Measurements from ENCODE around the gene OLFML1.
A peak's percentile ranks its signal among the peaks of the same experiment; 100 is the strongest.

Gene OLFML1

DNA sequence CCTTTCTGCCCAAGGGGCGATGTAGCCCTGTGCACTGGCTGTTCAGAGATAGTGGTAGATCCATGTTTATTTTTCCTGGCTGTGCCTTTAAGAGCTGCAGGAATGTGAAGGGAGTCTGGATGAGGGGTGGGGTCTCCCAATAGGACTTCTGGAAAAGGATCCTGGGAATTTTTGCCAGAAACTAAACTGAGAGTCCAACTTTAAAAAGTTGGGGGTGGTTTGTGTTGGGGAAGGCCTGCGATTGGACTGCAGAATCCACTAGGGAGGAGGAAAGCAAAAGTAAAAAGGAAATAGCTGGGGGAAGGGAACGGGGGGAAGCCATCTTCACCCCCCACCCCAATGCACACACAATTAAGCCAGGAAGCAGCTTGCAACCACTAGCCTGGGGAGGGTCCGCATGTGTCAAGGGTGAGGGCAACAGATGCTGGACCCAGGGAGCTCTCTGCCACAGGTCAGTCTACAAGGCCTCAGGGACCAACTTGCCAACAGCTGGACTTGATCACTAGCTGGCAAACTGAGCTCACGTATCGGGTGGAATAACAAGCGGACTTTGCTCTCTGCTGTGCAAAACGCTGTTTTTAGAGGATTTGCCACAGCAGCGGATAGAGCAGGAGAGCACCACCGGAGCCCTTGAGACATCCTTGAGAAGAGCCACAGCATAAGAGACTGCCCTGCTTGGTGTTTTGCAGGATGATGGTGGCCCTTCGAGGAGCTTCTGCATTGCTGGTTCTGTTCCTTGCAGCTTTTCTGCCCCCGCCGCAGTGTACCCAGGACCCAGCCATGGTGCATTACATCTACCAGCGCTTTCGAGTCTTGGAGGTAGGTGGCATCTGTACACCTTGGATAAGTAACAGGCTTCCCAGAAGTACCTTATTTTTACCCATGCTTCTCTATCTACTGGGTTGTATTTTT lies at the start of gene OLFML1:
TSS of gene OLFML1 (plus strand) at position 321 of the 912 bp plus-strand sequence. CDS start at position 691, 370 bp downstream.
- H3K4me1 ChIP-seq (ENCODE audit: control insufficient read depth in 1 of 2, insufficient read depth in 2 of 2, low read length in 2 of 2) = no peaks in the 10 kb centered on the region
- H3K36me3 ChIP-seq (ENCODE audit: control insufficient read depth in 1 of 2, insufficient read depth in 2 of 2, low read length in 2 of 2) = no peaks in the 10 kb centered on the region
- peak within 1 kb of the TSS in 1 of 2 donors; percentile 4 for H3K9ac ChIP-seq (ENCODE audit: low read depth in 1 of 2, low read length in 2 of 2)
- no peaks in the 10 kb centered on the region for H3K27me3 ChIP-seq (ENCODE audit: control insufficient read depth in 1 of 2, insufficient read depth in 2 of 2, low read length in 2 of 2)
- no peak within 1 kb of the TSS for H3K27ac ChIP-seq (ENCODE audit: low read depth, low read length)
- peak within 1 kb of the TSS; percentile 45 to 65 for H3K4me3 ChIP-seq (ENCODE audit: low read depth in 1 of 2, low read length in 2 of 2)
- no peaks in the 10 kb centered on the region for H3K9me3 ChIP-seq (ENCODE audit: control insufficient read depth in 1 of 2, low read length in 2 of 2)

DNA sequence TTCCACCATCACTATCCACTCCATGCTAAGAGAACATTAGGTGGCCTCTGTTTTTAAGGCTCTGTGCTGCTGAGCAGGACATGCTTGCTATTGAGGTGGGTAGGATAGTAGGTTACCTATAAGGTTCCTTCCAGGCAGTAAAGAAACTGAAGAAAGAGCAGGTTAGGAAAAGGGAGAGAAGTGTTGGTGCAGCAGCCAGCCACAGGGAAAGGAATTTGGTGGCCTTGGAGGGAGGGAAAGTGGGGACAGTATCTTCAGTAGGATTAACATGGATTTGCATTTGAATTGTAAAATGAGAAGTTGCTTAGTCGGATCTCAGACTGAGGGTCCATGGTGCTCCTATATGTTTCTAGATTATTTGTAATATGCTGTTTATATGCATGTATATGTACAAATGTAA lies 49.2 kb upstream of the OLFML1 start:
- H3K4me1 ChIP-seq (ENCODE audit: control insufficient read depth in 1 of 2, insufficient read depth in 2 of 2, low read length in 2 of 2) = no peaks in the 10 kb centered on the region
- no peaks in the 10 kb centered on the region for H3K9me3 ChIP-seq (ENCODE audit: control insufficient read depth in 1 of 2, low read length in 2 of 2)
- no peak overlapping the region for H3K27ac ChIP-seq (ENCODE audit: low read depth, low read length)
- no peaks in the 10 kb centered on the region for H3K27me3 ChIP-seq (ENCODE audit: control insufficient read depth in 1 of 2, insufficient read depth in 2 of 2, low read length in 2 of 2)
- H3K9ac ChIP-seq (ENCODE audit: low read depth in 1 of 2, low read length in 2 of 2) = no peak overlapping the region
- no peaks in the 10 kb centered on the region for H3K36me3 ChIP-seq (ENCODE audit: control insufficient read depth in 1 of 2, insufficient read depth in 2 of 2, low read length in 2 of 2)
- no peak overlapping the region for H3K4me3 ChIP-seq (ENCODE audit: low read depth in 1 of 2, low read length in 2 of 2)

DNA sequence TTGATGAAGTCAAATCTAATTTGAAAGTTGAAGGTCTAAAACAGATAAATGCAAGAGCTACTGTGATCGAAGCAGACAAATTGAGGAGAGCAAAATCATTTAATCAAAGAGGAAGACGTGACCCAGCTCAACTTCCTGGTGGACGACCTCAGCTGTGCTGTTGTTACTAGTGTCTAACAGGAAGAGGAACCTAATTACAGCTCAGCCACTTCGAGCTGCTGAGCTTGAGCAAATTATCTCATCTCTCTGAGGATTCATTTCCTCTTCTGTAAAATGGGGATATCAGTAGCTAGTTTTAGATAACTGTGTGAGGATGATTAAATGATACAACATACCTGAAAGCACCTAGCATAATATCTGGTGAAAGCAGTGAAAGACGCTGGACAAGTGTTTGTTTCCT lies 48.6 kb upstream of the OLFML1 start:
- Histone ChIP-seq H3K27ac (ENCODE audit: low read depth, low read length) (no peak overlapping the region), H3K9me3 (ENCODE audit: control insufficient read depth in 1 of 2, low read length in 2 of 2) (no peaks in the 10 kb centered on the region), H3K27me3 (ENCODE audit: control insufficient read depth in 1 of 2, insufficient read depth in 2 of 2, low read length in 2 of 2) (no peaks in the 10 kb centered on the region), H3K9ac (ENCODE audit: low read depth in 1 of 2, low read length in 2 of 2) (no peak overlapping the region), H3K4me1 (ENCODE audit: control insufficient read depth in 1 of 2, insufficient read depth in 2 of 2, low read length in 2 of 2) (no peaks in the 10 kb centered on the region), H3K36me3 (ENCODE audit: control insufficient read depth in 1 of 2, insufficient read depth in 2 of 2, low read length in 2 of 2) (no peaks in the 10 kb centered on the region), H3K4me3 (ENCODE audit: low read depth in 1 of 2, low read length in 2 of 2) (no peak overlapping the region)

DNA sequence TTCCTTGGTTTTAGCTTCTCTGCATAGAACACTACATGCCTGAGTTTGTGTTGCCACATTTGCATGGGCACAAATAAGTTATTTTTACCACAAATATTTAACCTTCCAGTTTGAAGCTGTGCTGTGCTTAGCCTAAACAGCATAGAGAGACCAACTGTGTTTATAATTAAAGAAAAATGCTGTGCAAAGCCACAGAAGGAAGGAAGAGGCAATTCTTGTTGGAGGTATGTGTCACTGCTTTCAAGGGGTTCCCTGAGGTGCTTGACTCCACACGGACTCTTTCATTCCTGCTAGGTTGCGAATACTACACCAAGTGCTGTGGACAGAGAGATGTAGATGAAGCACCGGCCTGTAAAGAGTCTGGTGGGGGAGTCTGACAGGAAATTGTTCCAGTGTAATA lies 47.6 kb upstream of the OLFML1 start:
- no peaks in the 10 kb centered on the region for H3K36me3 ChIP-seq (ENCODE audit: control insufficient read depth in 1 of 2, insufficient read depth in 2 of 2, low read length in 2 of 2)
- H3K9ac ChIP-seq (ENCODE audit: low read depth in 1 of 2, low read length in 2 of 2) = no peak overlapping the region
- no peak overlapping the region for H3K4me3 ChIP-seq (ENCODE audit: low read depth in 1 of 2, low read length in 2 of 2)
- no peaks in the 10 kb centered on the region for H3K4me1 ChIP-seq (ENCODE audit: control insufficient read depth in 1 of 2, insufficient read depth in 2 of 2, low read length in 2 of 2)
- no peaks in the 10 kb centered on the region for H3K9me3 ChIP-seq (ENCODE audit: control insufficient read depth in 1 of 2, low read length in 2 of 2)
- no peak overlapping the region for H3K27ac ChIP-seq (ENCODE audit: low read depth, low read length)
- no peaks in the 10 kb centered on the region for H3K27me3 ChIP-seq (ENCODE audit: control insufficient read depth in 1 of 2, insufficient read depth in 2 of 2, low read length in 2 of 2)

DNA sequence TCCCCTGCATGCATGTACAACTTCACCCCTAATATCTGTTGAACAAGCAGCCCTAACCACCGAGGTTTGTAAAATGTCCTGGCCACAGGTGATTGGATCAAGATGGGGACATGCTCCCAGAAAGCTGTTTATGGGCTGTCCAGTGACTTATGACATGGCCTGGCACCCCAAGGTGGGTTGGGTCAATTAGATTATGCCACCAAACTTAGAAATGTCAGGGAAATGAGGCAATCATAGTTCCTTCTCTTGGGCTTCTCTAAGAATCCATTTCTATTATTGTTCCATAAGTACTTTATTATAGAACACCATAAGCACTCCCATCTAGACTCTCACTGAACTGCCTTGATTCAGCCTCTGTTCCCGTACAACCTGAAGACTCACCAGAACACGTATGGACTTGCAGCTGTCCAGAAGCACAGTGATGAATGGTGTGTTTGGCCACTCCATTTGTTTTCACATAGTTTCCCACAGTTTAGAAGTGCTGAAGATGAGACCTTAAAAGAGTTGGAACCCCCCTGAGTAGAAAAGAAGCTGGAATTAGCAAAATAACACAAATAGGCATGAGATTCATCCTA lies 45.5 kb upstream of the OLFML1 start:
- H3K27ac ChIP-seq (ENCODE audit: low read depth, low read length) = no peak overlapping the region
- H3K36me3 ChIP-seq (ENCODE audit: control insufficient read depth in 1 of 2, insufficient read depth in 2 of 2, low read length in 2 of 2) = no peaks in the 10 kb centered on the region
- no peaks in the 10 kb centered on the region for H3K4me1 ChIP-seq (ENCODE audit: control insufficient read depth in 1 of 2, insufficient read depth in 2 of 2, low read length in 2 of 2)
- H3K9ac ChIP-seq (ENCODE audit: low read depth in 1 of 2, low read length in 2 of 2) = no peak overlapping the region
- H3K27me3 ChIP-seq (ENCODE audit: control insufficient read depth in 1 of 2, insufficient read depth in 2 of 2, low read length in 2 of 2) = no peaks in the 10 kb centered on the region
- no peaks in the 10 kb centered on the region for H3K9me3 ChIP-seq (ENCODE audit: control insufficient read depth in 1 of 2, low read length in 2 of 2)
- H3K4me3 ChIP-seq (ENCODE audit: low read depth in 1 of 2, low read length in 2 of 2) = no peak overlapping the region

DNA sequence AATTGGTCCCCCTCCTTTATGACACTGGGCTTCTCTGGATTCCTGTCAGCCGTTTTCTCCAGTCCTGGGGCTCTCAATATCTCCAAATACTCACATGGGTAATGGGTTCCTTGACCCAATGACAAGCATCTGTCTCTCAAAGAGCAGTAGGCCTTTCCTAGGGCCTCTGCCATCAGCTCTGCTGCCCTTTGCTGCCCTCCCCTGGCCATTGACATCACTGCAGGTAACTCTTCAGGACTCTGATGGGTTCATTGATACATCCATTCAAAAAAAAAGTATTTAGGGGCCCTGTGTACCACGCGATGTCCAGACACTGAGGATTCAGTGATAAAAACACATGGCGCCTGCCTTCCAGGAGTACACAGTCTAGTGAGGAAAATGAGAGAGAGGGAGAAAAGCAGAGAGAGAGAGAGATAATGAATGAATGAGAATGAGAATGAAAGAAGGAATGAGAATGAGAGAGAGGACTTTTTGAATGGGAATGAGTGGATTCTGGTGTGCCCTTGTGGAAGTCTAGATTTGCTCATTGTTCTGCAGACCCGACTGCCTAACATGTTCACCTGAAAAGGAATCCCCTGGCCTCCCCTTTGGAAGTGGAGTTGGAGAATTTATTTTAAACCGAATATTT lies 42.6 kb upstream of the OLFML1 start:
- H3K36me3 ChIP-seq (ENCODE audit: control insufficient read depth in 1 of 2, insufficient read depth in 2 of 2, low read length in 2 of 2) = no peaks in the 10 kb centered on the region
- no peak overlapping the region for H3K27ac ChIP-seq (ENCODE audit: low read depth, low read length)
- no peak overlapping the region for H3K9ac ChIP-seq (ENCODE audit: low read depth in 1 of 2, low read length in 2 of 2)
- H3K9me3 ChIP-seq (ENCODE audit: control insufficient read depth in 1 of 2, low read length in 2 of 2) = no peaks in the 10 kb centered on the region
- H3K4me1 ChIP-seq (ENCODE audit: control insufficient read depth in 1 of 2, insufficient read depth in 2 of 2, low read length in 2 of 2) = no peaks in the 10 kb centered on the region
- H3K4me3 ChIP-seq (ENCODE audit: low read depth in 1 of 2, low read length in 2 of 2) = no peak overlapping the region
- H3K27me3 ChIP-seq (ENCODE audit: control insufficient read depth in 1 of 2, insufficient read depth in 2 of 2, low read length in 2 of 2) = no peaks in the 10 kb centered on the region

DNA sequence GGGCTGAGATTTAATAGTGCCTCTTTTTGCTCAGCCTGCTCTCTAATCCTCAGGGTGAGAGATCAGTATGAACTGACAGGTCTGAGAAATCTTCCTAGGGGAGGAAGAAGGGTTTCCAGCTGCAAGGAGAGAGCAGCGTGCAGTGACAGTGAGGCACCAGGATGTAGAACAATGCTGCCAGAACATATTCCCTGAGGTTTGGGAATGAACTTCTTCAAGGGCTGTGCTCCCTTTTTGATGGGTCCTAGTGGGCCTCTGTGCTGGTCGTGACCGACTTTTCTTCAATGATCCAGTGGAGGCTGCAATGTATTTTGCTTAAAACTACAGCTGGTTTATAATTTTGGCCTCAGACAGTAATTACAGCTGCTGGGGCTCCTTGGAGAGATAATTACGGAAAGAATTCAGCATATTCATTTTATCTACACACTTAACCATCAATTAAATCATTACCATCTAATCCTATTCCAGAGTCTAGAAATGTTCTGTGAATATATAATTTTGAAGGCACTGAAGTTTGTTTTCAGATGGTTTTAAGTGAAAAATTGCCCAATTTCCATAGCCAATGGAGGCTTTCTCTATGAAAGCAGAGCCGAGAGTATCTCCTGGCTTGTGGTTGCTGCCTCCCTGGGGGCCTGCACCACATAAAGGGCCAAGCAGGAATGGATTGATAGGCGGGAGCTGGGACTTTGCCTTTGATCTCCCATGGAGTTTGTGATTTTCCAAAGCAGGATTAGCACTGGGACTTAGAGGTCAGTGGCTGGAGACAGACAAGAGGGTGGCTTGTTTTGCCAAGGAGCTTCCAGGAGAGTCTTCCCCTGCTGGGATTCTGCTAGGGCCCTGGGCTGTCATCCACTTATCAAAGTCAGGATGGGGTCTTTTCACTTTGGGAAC lies 41.0 kb upstream of the OLFML1 start:
- H3K4me1 ChIP-seq (ENCODE audit: control insufficient read depth in 1 of 2, insufficient read depth in 2 of 2, low read length in 2 of 2) = peaks cover 0 to 2% of the 10 kb centered on the region in 2 donors
- no peaks in the 10 kb centered on the region for H3K36me3 ChIP-seq (ENCODE audit: control insufficient read depth in 1 of 2, insufficient read depth in 2 of 2, low read length in 2 of 2)
- H3K27me3 ChIP-seq (ENCODE audit: control insufficient read depth in 1 of 2, insufficient read depth in 2 of 2, low read length in 2 of 2) = no peaks in the 10 kb centered on the region
- no peak overlapping the region for H3K9ac ChIP-seq (ENCODE audit: low read depth in 1 of 2, low read length in 2 of 2)
- no peak overlapping the region for H3K27ac ChIP-seq (ENCODE audit: low read depth, low read length)
- no peaks in the 10 kb centered on the region for H3K9me3 ChIP-seq (ENCODE audit: control insufficient read depth in 1 of 2, low read length in 2 of 2)
- no peak overlapping the region for H3K4me3 ChIP-seq (ENCODE audit: low read depth in 1 of 2, low read length in 2 of 2)

DNA sequence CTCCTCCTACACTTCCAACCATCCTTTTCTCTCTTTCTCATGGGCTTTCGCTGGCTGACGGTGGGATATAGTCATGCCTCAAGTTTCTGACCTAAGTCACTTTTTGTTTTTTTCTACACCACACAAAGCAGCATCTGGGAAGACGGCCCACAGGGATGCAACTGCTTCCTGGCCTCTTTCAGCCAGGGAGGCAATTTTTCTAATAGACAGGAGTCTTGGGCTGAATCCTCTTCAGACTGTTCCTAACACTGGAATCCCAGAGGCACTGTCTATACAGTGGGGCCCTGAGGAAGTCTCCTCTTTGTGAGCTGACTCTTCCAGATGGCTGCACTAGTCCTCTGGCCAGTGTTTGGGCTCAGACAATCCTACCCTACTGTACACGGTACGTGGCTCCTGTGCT lies 39.7 kb upstream of the OLFML1 start:
- Histone ChIP-seq H3K27me3 (ENCODE audit: control insufficient read depth in 1 of 2, insufficient read depth in 2 of 2, low read length in 2 of 2) (no peaks in the 10 kb centered on the region), H3K4me1 (ENCODE audit: control insufficient read depth in 1 of 2, insufficient read depth in 2 of 2, low read length in 2 of 2) (peaks cover 0 to 7% of the 10 kb centered on the region in 2 donors), H3K9me3 (ENCODE audit: control insufficient read depth in 1 of 2, low read length in 2 of 2) (no peaks in the 10 kb centered on the region), H3K36me3 (ENCODE audit: control insufficient read depth in 1 of 2, insufficient read depth in 2 of 2, low read length in 2 of 2) (no peaks in the 10 kb centered on the region), H3K9ac (ENCODE audit: low read depth in 1 of 2, low read length in 2 of 2) (no peak overlapping the region), H3K4me3 (ENCODE audit: low read depth in 1 of 2, low read length in 2 of 2) (no peak overlapping the region), H3K27ac (ENCODE audit: low read depth, low read length) (no peak overlapping the region)

DNA sequence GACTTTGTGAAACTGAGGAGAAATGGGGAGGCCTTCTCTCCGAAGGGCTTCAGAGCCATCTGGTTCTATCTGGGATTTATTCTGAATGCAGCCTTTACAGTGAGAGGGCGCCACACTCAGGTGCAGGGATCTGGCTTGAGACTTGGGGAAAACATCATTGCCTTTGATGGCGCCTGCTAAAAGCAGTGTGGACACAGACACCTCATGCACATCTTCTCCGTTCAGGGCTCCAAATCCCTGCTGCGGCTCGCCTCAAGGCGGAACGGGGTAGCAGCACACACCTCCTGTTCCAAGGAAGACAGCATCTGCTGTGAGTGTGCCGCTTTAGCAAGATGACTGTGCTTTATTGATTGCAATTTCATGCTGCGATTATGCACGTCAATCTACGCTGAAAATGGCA lies 37.1 kb upstream of the OLFML1 start:
- Histone ChIP-seq H3K9ac (ENCODE audit: low read depth in 1 of 2, low read length in 2 of 2) (no peak overlapping the region), H3K9me3 (ENCODE audit: control insufficient read depth in 1 of 2, low read length in 2 of 2) (no peaks in the 10 kb centered on the region), H3K27me3 (ENCODE audit: control insufficient read depth in 1 of 2, insufficient read depth in 2 of 2, low read length in 2 of 2) (no peaks in the 10 kb centered on the region), H3K36me3 (ENCODE audit: control insufficient read depth in 1 of 2, insufficient read depth in 2 of 2, low read length in 2 of 2) (no peaks in the 10 kb centered on the region), H3K4me3 (ENCODE audit: low read depth in 1 of 2, low read length in 2 of 2) (no peak overlapping the region), H3K27ac (ENCODE audit: low read depth, low read length) (no peak overlapping the region), H3K4me1 (ENCODE audit: control insufficient read depth in 1 of 2, insufficient read depth in 2 of 2, low read length in 2 of 2) (peaks cover 0 to 7% of the 10 kb centered on the region in 2 donors)

Measured in duodenal mucosa (tissue), 2 donors.